GM21423 (cell line): ENCODE results near the gene TMED7.

Source experiments
- ATAC-seq: cut with Tn5 transposase; IDR thresholded peaks from one replicate; pipeline ENCODE4 v1.9.1; 2021; ENCODE audit warnings: mild to moderate bottlenecking, moderate library complexity; ENCODE audit not compliant: unreplicated experiment

Gene TMED7

DNA sequence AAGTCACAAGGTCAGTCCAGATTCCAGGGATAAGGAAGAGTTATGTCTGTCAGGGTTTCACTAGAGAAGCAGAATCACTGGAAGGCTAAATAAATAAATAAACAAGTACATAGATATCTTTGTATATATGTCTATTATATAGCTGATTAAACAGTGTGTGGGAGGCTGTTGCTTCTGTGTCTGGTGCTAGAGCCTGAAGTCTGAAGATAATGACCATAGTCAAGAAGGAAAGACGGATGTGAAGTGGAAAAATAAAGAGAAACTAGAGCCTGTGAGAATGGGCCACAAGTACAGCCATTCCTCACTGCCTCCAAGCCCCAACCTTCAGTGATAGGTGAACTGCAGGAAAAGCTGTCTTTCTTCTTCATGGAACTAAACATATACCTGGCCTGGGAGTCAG, 4.1 kb upstream of the TMED7 start:
- no peak for ATAC-seq

DNA sequence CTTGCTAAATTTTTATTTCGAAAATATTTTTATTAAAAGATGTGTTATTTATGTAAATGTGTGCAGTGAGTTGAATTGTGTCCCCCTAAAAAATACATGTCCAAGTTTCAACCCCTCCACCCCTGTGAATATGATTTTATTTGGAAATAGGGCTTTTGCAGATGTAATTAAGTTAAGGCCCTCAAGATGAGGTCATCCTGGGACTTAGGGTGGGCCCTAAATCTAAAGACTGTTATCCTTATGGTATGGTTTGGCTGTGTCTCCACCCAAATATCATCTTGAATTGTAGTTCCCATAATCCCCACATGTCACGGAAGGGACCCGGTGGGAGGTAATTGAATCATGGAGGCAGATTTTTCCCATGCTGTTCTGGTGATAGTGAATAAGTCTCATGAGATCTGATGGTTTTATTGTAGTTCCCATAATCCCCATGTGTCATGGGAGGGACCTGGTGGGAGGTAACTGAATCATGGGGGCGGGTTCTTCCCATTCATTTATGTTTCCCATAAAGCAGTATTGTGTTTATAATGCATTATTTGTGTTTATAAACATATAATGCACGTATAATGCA, 1.5 kb upstream of the TMED7 start:
- ATAC-seq: no peak

DNA sequence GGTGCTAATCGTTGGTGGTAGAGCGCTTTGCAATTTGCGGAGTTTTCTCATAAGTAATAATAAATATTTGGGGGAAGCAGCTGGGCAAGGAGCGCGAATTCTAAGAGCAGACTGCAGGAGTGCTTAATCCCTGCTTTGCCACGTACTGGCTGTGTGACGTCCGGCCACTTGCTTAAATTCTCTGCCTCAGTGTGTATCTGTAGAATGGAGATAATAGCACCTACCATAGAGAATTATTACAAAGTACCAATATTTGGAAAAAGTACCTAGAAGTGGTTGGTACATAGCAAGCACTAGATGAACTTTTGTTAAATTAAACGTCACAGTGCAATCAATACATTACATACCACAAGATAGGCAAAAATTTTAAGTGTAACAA, 598 bp upstream of the TMED7 start:
- ATAC-seq: peak; percentile 24

DNA sequence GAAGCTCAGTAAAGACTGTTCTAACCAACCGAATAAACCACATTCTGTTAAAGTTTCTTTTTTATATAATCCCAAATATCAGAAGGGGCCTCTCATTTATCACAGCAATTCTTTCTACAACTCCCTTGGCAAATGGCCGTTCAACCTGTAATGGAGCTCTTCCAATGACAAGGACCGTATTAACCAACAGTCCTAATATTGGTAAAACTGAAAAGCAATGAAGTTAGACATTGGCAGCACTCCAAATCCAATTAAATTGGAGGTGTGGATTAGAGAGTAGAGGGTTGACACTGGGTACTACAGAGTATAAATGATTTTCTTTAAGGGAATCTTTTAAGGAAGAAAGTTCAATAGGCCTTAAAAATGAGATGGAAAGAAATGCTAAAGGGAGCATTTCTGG, 842 bp downstream of the TMED7 start:
- no peak for ATAC-seq

DNA sequence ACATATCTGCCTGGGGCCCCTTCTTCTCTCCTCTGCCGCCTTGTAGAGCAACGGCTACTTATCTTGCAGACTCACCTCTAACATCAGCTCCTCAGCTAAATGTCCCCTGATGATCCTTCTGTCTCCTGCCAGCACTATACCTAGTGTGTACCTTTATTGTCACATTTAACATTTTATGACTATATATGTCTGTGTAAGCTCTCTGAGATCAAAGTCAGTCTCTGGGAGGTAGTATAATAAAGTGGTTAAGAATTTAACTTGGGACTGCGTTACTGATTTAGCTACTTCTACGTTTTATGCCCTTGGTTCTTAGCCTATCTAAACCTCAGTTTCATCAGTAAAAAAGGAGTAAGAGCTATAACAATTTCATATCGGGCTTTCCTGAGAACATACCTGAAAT, 2.2 kb downstream of the TMED7 start:
- no peak for ATAC-seq

DNA sequence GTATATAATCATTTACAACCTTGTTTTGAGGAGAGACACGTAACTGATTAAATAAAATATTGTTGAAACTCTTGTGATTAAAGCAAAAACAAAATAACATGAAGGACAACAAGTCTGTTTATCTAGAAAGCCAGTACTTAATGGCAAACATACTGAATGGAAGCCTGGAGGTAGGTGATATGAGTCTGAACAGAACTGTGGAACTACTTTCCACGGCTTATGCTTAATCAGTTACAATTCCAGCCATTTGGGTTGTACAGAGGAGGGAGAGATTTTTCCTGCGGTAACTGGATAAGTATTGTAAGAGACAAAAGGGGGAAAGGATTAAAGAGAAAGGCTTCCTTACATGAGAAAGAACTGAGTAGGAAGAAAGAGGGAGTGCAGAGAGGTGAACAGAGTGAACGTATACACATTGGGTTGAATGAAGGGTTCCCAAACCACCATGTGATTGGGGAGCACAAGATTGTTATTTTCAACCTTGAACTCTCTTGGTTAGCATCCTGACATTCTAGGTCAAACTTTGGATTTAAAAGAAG, 4.4 kb downstream of the TMED7 start:
- no peak for ATAC-seq

DNA sequence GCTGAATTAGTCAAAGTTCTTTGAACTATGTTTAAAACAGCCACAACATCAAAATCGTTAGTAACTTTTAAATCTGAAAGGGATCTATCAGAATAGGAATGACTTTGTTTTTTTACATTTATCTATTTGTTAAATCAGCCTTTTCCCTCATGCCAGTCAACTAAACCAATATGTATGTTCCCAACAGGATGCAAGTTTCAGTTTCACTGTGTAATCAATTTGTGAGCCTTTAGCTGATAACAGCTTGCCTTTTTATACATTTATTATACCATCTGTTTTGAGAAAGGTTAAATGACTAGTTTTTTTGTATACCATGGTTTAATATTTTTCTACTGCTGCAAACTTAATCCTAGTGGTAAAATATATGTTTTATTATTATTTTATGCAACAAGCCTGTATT, 8.9 kb downstream of the TMED7 start:
- no peak for ATAC-seq

DNA sequence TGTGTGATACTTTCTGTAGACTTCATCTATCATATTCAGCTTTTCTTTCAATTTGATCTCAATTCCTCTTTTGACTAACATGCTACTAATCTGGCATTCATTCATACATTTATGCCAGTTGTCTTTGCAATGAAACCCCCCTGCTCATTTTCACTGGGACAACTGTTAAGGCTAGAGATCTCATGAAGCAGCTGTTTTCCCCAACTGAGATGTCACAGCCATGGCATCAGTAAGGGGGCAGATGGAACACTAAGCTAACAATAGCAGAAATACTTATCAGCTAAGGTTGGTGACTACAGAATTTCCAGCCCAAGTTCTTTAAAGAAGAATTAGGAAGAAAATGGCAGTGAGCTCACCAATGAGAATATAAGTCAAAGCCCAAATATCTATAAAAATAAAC, 9.4 kb downstream of the TMED7 start:
- no peak for ATAC-seq

DNA sequence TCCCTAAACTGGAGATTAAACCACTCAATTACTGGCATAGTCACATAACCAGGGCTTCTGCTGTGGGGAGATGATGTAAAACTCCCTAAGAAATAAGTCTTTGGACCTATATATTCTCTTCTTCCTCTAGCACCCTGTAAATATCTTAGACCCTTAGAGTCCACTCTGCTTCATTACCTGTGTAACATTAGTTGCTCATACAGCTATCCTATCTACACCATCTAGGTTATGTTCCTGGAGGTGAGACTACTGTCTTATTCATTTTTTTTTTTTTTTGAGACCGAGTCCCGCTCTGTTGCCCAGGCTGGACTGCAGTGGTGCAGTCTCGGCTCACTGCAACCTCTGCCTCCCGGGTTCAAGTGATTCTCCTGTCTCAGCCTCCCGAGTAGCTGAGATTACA, 14.0 kb downstream of the TMED7 start:
- ATAC-seq: no peak

DNA sequence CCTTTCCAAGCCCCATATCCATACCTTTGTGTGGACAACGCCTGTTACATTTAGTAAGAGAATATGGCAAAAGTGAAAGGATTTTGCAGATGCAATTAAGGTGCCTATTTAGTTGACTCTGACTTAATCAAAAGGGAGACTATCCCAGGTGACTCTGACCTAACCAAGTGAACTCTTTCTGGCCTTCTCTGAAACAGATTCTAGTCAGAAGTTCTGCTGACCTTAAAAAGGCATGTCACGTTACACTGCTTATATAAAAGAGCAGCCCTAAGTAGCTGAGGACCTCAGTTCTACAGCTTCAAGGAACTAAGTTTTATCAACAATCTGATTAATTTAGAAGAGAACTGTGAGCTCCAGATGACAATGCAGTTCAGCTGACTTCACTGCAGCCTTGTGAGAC, 17.9 kb downstream of the TMED7 start:
- ATAC-seq: no peak

DNA sequence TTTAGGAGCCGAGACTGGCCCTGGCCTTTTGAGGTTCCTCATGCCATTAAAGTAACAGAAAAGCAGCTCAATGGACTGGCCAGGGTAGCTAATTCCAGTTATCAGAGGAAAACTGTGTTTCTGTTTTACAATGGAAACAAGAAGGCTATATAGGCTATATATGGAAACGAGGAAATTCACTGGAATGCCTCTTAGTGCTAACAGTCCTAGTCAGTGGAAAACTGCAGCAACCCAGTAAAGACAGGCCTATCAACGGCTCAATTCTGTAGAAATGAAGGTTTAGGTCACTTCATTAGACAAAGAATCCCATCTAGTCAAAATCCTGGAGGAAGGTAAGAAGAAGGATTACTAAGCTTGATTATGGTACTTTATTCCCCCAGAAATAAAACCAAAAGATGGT, 20.4 kb downstream of the TMED7 start:
- no peak for ATAC-seq

DNA sequence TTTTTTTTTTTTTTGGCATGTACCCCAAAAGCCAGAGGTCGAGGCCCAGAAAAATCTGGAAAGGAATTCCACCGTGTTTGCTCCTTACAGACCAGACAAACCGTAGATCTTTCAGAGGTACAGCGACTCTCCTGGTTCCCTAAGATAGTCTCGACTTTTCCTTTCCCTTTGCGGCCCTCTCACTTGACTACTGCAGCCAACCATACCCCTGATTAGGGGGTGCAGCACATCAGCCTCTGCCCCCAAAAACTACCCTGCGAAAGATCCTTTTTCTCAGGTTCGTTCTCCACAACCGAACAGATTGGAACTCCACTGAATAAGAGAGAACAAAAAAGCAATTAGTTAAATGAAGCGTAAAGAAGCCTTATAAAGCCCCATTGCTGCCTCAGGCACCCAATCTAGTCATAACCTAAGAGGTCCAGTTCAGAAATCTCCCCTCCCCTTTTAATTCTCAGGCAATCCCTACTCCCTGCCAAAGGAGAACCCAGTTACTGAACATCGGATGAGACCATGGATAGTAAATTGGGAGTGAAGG, 23.2 kb downstream of the TMED7 start:
- peak; percentile 2 for ATAC-seq

DNA sequence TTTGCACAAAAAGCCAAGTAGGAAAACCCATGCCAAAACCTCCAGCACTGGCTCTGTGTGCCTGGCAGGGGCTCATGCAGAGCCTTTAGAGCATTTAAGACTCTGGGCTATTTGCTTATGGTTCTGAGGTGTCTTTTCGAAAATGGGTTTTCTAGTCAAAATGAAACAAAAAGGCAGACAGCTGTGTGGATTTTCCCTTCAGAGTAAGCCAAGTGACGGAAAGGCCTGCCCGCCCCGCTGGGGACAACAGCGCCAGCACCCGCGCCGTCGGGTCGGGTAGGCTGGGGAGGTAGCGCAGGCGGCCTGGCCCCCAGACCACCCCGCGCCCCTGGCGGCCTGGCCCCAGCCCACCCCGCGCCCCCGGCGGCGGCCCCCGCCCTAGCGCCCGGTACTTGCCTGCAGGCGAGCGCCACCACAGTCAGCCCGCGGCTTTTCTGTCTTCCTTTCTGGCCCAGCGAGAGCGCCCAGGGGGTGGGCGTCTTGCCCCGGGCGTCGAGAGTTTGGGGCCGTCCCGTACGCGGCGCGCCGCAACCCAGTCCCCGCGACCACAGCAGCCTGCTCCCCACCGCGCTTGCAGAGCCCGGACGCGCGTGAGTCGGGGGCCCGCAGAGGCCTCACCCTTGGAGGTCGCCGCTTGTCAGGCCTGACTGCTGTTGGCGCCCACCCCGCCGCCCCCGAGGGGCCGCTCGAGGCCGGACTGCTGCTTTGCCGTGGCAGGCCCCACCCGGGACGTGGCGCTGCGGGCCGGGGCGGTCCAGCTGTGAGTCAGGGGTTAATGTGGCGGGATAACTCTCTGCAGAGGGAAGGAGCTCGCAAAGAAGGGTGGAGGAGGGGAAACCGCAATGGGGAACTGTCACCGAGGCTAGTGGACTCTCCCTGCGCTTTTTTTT, 23.9 kb downstream of the TMED7 start, which contains the start of gene TICAM2:
Gene TICAM2 (minus strand): TSS at position 779 of the 890 bp plus-strand sequence. CDS start 21,223 bp downstream, outside the sequence.
- ATAC-seq: peak; percentile 77

DNA sequence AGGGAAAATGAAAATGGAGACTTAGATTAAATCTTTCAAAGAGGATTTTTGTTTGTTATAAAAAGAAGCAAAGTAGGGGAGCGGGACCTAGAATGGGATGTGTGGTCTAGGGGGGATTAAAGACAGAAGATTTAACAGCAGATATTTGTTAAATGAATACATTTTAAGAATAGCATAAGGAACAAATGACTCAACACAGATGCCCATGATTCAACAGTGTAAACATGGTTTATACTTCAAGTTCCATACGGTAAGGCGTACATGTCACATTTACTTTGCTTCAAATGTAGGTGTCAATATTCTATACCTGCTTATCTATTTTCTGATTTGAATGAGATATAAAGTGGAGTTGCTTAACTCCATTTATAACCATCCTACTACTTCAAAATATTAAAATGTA, 25.1 kb downstream of the TMED7 start:
- ATAC-seq: no peak

DNA sequence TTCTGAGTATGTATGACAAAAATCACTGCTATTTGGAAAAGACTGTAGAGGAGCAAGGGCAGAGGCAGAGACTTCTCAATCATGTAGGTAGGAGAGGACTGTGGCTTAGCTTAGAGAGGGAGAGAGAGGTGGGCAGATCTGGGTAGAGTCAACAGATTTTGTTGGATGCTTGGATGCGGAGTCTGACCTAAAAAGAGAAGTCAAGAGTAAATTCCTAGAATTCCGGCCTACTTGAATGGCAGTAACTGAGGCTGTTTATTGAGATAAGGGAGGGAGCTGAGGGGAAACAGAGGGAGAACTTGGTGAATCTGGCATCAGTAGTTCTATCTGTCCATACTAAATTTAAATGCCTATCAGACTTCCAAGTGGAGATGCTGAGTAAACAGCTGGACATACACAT, 25.9 kb downstream of the TMED7 start:
- no peak for ATAC-seq

DNA sequence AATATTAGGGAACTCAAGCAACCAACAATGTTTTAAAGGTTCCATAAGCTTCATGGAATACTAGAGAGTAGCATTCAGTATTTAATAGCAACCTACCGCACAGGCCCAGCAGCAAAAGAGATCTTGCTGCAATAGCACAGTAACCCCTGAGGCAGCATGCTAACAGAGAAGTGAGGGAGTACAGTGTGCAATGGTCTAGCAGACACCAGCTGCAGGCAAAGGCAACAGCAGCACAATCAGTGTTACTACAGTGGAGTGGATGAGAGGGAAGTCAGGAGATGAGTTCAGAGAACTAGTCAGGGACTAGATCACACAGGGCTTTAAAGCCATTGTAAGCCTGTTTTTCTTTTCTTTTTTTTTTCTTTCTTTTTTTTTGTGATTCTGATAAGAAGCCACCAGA, 26.3 kb downstream of the TMED7 start:
- ATAC-seq: peak; percentile 28

DNA sequence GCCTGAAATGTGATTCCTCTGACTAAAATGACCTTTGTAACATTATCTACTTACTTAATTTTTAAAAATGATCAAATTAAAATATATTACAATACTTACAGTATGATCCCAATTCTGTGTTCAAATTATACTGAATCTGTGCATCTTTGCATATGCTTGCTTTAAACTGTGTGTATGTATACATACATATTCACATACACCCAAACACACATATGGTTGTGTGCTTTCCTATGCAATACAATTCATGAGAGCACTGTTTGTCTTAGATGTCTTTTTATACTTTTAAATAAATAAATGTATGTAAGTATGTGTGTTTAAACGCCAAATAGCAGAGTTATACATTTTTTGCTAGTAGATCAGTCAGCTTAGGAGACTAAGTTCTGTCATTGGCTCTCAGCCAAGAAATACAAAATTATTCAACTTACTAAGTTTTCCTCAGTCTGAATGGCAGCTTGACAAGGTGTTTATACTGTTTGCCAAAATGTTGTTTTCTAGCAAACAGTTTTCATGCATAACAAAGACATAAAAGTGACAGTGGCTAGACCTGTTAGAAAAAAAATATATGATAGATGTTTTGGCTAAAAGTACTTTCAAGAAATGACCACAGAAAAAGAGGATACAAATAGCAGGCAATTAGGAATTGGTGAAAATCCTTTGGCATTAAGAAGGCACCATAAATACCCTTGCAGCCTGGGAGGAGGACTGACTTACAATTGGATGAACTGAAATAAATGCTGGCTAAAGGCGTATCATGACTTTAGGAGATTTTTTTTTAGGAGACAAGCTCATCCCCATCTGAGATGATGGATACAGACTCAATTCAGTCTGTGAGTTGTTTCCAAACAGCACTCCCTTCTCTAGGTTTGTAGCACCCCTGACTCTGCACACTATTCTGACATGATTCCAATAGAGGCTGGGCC, 31.4 kb downstream of the TMED7 start:
- ATAC-seq: no peak

DNA sequence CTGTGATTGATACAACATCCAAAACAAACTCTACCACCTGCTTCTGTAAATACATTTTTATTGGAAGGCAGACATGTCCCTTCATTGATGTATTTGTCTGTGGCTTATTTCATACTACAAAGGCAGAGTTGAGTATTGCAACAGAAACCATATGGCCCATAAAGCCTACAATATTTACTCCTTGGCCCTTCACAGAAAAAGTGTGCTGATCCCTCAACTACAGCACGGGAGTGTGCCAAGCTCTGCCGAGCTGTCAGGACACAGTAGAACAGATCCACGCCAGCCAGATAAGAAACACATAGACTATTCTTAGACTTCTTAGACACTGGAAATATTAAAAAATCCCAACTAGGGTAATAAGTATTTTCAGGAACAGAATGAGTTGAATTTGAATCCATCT, 36.8 kb downstream of the TMED7 start:
- ATAC-seq: no peak

DNA sequence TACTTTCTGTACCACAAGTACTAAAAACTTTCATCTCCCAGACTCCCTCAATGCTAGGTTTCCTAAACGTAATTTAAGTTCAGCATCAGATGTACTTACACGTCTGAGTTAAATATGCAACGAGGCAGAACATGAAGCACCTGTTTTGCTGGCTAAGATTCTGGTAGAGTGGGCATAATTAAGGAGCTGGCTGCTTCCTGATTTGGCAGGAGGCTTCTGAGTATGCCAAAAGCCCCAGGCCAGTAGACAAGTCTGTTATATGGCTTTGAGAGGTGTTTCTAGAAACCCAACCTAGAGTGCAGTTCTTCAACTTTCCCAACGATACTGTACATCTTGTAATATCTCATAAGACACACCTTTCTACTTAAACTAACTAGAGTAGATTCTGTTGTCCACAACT, 37.2 kb downstream of the TMED7 start:
- no peak for ATAC-seq

DNA sequence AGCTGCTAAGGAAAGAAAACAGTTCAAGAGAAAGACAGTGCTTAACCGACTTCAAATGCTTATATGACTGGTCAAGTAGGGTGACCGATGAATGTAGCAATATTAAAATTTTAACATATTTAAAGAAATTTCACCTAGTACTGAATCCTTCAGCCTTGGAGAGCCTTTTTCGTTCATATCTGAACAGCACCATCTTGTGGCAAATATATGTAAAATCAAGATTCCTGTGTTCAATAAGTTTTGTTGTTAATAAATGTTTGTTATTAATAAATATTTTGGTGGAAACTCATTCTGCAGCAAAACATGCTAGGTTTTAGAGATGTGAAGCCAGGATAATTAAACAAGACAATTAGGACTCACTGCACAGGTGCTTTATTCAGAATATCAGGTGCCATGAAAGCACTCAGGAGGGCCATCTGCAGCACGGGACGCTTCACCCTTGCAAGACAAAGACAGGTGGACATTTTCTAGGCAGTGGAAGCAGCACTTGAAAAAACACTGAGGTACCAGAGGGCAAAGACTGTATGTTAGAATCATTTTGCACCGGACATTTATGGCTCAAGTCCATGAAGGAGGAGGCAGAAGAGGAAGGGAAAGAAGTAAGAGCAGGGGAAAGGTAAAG, 39.2 kb downstream of the TMED7 start:
- no peak for ATAC-seq

DNA sequence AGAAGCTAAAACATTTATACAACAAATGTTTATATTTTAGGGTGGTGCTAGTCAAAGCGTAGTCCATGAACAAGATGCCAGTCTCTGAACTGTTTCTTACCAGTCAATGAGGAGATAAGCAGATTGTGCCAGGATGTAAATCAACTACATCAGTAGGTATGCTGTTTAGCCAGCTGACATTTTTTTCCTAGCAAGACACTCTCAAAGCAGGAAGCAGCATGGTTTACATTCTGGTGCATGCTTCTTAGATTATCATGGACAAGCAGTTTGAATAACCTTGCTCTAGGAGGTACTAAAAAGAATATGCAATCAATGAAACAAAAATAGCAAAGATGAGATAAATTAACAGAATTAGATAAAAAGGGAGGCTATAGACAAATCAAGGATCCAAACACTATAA, 40.6 kb downstream of the TMED7 start:
- ATAC-seq: no peak
